ENCODE measurements around the gene CD247.

GRCh38 chr1:167413328-167413727, 105.0 kb downstream of the CD247 start:
- no peak for TF ChIP-seq GATA3 (IDR thresholded peaks at IDR 0.05; ENCODE audit: low read depth, low read length)
- TF ChIP-seq GATA2 (IDR thresholded peaks at IDR 0.05; ENCODE audit: low read depth, low read length) = no peak
